Gastroesophageal sphincter (tissue), 4 donors: Measurements from ENCODE around the gene KLHDC1. TPM values are rescaled to one million over a fixed set of nuclear protein-coding genes. Genes with fewer than 3 reads are reported as not detected.
"Not testable (repeated sequence)": the region's sequence is repeated elsewhere in the genome, so short reads cannot be mapped to it uniquely, and the experiment has no call there.

Experiments used
- ATAC-seq: fragments of 150-250 bp; one replicate; pipeline ENCODE4 v1.9.1; 2016; ENCODE audit warnings: mild to moderate bottlenecking, moderate library complexity
- H3K27ac ChIP-seq, 4 donors: fragments of 200-600 bp; sonication (generic) in 3 of 4; 1 replicate in 3 of 4; 2 replicates in 1 of 4; pipeline ENCODE4 v1.5.1; 2016 to 2019
- H3K27me3 ChIP-seq: fragments of 200-600 bp; sonication (generic); one replicate; pipeline ENCODE4 v1.5.1; 2019
- H3K36me3 ChIP-seq, 2 donors: fragments of 200-600 bp; sonication (generic); one replicate each; pipeline ENCODE4 v1.5.1; 2019; ENCODE audit warnings: control low read depth in 1 of 2
- H3K4me1 ChIP-seq, 3 donors: fragments of 200-600 bp; sonication (generic); 1 replicate in 2 of 3; 2 replicates in 1 of 3; pipeline ENCODE4 v1.5.1; 2016 to 2019; ENCODE audit warnings: control low read depth in 2 of 3
- H3K4me3 ChIP-seq, 2 donors: fragments of 200-600 bp; sonication (generic); one replicate each; pipeline ENCODE4 v1.5.1; 2019; ENCODE audit warnings: mild to moderate bottlenecking in 1 of 2, moderate library complexity in 1 of 2
- H3K9me3 ChIP-seq, 3 donors: fragments of 200-600 bp; sonication (generic); one replicate each; pipeline ENCODE4 v1.5.1; 2017 to 2019; ENCODE audit warnings: control low read depth in 2 of 3
- EP300 ChIP-seq: sonication (generic); formaldehyde crosslinking; IDR thresholded peaks from one replicate; pipeline ENCODE4 v1.6.1; 2017; ENCODE audit warnings: antibody characterized with exemption, mild to moderate bottlenecking
- POLR2A ChIP-seq, 2 donors: fragments of 450-650 bp; IDR thresholded peaks; one replicate each; pipeline ENCODE4 v1.6.1; 2017; ENCODE audit warnings: antibody characterized with exemption in 2 of 2, mild to moderate bottlenecking in 2 of 2, moderate library complexity in 1 of 2
- POLR2AphosphoS5 ChIP-seq: sonication (generic); formaldehyde crosslinking; IDR thresholded peaks from one replicate; pipeline ENCODE4 v1.6.1; 2017; ENCODE audit warnings: antibody characterized with exemption
- WGBS, 2 donors: methylation state at CpG; one replicate each; pipeline ENCODE4 v1.1.5; 2018; ENCODE audit warnings: low coverage in 1 of 2; 5-methylcytosine and 5-hydroxymethylcytosine counted together
- total RNA-seq, 4 donors: library from RNA; depleted of rRNA; stranded (reverse); fragments of >200 nt; gene quantifications; one replicate each; pipeline ENCODE4 v1.1.0, GENCODE V29; 2016
- TF ChIP-seq, protein P1 (sequence below), 4 experiments: fragments of 200-600 bp in 2 of 4; fragments of 450-650 bp in 2 of 4; sonication (generic) in 1 of 4; IDR thresholded peaks; one replicate each; pipeline ENCODE4 v1.5.1; 2017 to 2019; ENCODE audit warnings: antibody characterized with exemption in 4 of 4, mild to moderate bottlenecking in 2 of 4, moderate library complexity in 2 of 4

KLHDC1 gene
- total RNA-seq, 4 donors from 2014 or later, result 7.3 to 14.3 (median 10.5) TPM

DNA sequence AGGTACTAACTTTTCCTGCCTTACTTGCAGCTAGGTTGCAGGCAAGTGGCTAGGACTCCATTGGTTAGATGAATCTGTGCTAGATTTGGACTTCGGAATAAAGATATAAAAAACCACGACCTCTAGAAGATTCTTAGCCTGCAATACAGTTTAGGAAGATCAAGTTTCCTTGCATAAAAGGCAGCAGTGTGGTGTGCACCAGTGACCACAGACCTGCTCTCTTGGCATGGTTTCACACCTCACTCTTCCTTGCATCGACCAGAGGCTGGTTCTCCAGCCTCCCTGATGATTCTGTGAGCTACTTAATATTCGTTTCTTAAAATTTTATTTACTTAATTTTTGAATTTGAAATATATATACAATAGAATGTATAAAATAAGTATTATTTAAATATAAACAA, 9.8 kb downstream of the KLHDC1 start:
- Histone ChIP-seq H3K27me3 (no peaks in the 10 kb centered on the region), H3K4me3 (no peak overlapping the region), H3K4me1 (no peaks in the 10 kb centered on the region), H3K9me3 (no peaks in the 10 kb centered on the region), H3K27ac (no peak overlapping the region), H3K36me3 (peaks cover 0 to 29% of the 10 kb centered on the region in 2 donors)
- no peak for ATAC-seq
- TF ChIP-seq, protein P1, sequence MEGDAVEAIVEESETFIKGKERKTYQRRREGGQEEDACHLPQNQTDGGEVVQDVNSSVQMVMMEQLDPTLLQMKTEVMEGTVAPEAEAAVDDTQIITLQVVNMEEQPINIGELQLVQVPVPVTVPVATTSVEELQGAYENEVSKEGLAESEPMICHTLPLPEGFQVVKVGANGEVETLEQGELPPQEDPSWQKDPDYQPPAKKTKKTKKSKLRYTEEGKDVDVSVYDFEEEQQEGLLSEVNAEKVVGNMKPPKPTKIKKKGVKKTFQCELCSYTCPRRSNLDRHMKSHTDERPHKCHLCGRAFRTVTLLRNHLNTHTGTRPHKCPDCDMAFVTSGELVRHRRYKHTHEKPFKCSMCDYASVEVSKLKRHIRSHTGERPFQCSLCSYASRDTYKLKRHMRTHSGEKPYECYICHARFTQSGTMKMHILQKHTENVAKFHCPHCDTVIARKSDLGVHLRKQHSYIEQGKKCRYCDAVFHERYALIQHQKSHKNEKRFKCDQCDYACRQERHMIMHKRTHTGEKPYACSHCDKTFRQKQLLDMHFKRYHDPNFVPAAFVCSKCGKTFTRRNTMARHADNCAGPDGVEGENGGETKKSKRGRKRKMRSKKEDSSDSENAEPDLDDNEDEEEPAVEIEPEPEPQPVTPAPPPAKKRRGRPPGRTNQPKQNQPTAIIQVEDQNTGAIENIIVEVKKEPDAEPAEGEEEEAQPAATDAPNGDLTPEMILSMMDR (IDR thresholded peaks at IDR 0.05), result no peak
- TF ChIP-seq POLR2A (IDR thresholded peaks at IDR 0.05), result no peak
- no peak for TF ChIP-seq POLR2AphosphoS5
- no peak for TF ChIP-seq EP300
- 74 to 96% methylated on average over 3 to 4 of the region's 4 CpGs for WGBS, 2 donors

DNA sequence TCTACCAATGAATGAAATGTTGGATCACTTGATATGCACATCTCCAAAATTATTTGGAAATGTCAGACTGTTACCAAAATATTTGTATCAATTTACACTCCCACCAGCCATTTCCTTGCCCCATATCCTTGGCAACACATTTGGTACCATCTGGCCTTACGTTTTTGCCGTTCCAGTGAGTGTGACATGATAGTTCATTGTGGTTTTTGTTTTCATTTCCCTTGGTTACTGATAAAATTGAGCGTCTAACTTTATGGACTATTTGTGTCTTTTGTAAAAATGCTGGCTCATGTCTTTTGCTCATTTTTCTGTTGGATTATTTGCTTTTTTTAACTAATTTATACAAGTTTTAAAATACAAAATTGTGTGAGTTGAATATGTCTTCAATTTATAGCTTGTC, 11.0 kb downstream of the KLHDC1 start:
- ATAC-seq, result no peak
- WGBS, 2 donors, result 60 to 65% methylated on average over 3 of the region's 3 CpGs
- Histone ChIP-seq H3K27ac (no peak overlapping the region), H3K27me3 (no peaks in the 10 kb centered on the region), H3K36me3 (peaks cover 0 to 29% of the 10 kb centered on the region in 2 donors), H3K9me3 (no peaks in the 10 kb centered on the region), H3K4me3 (no peak overlapping the region), H3K4me1 (no peaks in the 10 kb centered on the region)
- TF ChIP-seq, protein P1 (IDR thresholded peaks at IDR 0.05), result no peak
- TF ChIP-seq POLR2A (IDR thresholded peaks at IDR 0.05), result no peak
- no peak for TF ChIP-seq POLR2AphosphoS5
- TF ChIP-seq EP300, result no peak

DNA sequence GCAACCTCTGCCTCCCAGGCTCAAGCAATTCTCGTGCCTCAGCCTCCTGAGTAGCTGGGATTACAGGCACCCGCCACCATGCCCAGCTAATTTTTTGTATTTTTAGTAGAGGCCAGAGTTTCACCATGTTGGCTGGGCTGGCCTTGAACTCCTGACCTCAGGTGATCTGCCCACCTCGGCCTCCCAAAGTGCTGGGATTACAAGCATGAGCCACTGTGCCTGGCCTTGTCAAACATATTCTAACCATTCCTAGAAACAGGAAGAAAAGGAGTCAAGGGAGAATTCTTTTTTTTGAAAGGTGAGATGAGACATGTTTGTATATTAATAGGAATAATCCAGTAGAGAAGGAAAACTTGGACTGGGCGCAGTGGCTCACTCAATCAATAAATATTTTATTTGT, 11.6 kb downstream of the KLHDC1 start:
- H3K27me3 ChIP-seq, H3K4me3 ChIP-seq, ATAC-seq, H3K4me1 ChIP-seq, H3K27ac ChIP-seq, H3K9me3 ChIP-seq: not testable (repeated sequence)
- WGBS, 2 donors, result 94 to 100% methylated on average over 2 of the region's 4 CpGs
- H3K36me3 ChIP-seq, result peaks cover 0 to 30% of the 10 kb centered on the region in 2 donors

DNA sequence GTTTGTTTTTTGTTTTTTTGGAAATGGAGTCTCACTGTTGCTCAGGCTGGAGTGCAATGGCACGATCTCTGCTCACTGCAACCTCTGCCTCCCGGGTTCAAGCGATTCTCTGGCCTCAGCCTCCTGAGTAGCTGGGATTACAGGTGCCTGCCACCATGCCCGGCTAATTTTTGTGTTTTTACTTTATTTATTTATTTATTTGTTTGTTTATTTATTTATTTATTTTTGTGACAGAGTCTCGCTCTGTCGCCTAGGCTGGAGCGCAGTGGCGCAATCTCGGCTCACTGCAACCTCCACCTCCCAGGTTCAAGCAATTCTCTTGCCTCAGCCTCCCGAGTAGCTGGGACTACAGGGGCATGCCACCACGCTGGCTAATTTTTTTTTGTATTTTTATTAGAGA, 18.1 kb downstream of the KLHDC1 start:
- not testable (repeated sequence) for H3K27me3 ChIP-seq, H3K9me3 ChIP-seq, H3K27ac ChIP-seq, ATAC-seq, H3K4me1 ChIP-seq, H3K4me3 ChIP-seq
- 92 to 93% methylated on average over 5 to 11 of the region's 11 CpGs for WGBS, 2 donors
- peaks cover 0 to 55% of the 10 kb centered on the region in 2 donors for H3K36me3 ChIP-seq

DNA sequence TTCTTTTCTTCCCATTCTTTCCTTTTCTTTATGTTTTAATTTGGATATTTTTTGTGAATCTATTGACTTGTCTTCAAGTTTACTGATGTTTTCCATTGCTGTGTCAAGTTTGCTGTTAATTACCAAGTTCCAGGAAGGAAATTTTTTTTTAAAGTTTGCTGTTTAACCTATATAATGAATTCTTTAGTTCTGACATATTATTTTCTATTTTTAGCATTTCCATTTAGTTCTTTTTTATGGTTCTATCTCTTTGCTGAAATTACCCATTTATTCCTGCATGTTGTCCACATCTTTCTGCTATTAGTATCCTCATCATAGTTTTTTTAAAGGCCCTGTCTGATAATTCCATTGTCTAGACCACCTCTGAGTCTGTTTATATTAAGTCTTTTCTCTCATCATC, 27.8 kb downstream of the KLHDC1 start:
- TF ChIP-seq EP300 (no peak), POLR2AphosphoS5 (no peak), POLR2A (IDR thresholded peaks at IDR 0.05) (no peak)
- TF ChIP-seq, protein P1 (IDR thresholded peaks at IDR 0.05), result no peak
- H3K4me1 ChIP-seq, result no peaks in the 10 kb centered on the region
- no peak overlapping the region for H3K27ac ChIP-seq
- H3K4me3 ChIP-seq, result no peak overlapping the region
- no peak for ATAC-seq
- peaks cover 0 to 93% of the 10 kb centered on the region in 2 donors for H3K36me3 ChIP-seq
- H3K9me3 ChIP-seq, result no peaks in the 10 kb centered on the region
- no peaks in the 10 kb centered on the region for H3K27me3 ChIP-seq

DNA sequence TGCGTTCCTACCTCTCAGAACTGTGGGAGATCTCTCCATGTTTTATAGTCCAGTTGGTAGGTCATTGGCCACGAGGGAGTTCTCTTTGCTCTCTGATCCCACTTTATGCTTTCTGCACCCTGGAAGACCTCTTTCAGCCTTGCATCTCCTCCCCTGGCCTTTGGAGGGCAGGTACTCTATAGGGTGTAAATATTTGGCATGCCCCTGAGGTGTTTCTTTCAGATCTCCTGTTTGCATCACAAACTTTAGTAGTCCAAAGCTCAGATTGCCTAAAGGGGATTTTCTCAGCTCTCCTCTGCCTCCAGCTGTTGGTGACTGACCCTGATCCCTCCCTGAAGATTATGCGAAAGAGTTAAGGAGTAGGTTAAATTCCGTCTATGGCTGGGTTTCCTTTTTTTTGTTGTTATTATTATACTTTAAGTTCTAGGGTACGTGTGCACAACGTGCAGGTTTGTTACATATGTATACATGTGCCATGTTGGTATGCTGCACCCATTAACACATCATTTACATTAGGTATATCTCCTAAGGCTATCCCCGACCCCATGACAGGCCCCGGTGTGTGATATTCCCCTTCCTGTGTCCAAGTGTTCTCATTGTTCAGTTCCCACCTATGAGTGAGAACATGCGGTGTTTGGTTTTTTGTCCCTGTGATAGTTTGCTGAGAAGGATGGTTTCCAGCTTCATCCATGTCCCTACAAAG, 29.0 kb downstream of the KLHDC1 start:
- H3K4me3 ChIP-seq, ATAC-seq, H3K9me3 ChIP-seq, H3K27me3 ChIP-seq, H3K4me1 ChIP-seq, H3K27ac ChIP-seq: not testable (repeated sequence)
- peaks cover 4 to 93% of the 10 kb centered on the region in 2 donors for H3K36me3 ChIP-seq
- WGBS, 2 donors, result 80 to 86% methylated on average over 8 to 9 of the region's 9 CpGs
